Measurements from ENCODE around the gene PTPRR.

GRCh38 chr12:70592664-70593063 is 327.9 kb downstream of the PTPRR start:
- TF ChIP-seq CTCF (IDR thresholded peaks at IDR 0.05; ENCODE audit: low read depth, low read length, missing input control) (no peak), MAX (IDR thresholded peaks at IDR 0.05) (no peak), EGR1 (IDR thresholded peaks at IDR 0.05; ENCODE audit: low read depth in 2 of 2) (no peak), JUND (IDR thresholded peaks at IDR 0.05) (no peak), GABPA (IDR thresholded peaks at IDR 0.05 in 1 of 2, conservative IDR thresholded peaks at IDR 0.05 in 1 of 2) (no peak), ATF3 (IDR thresholded peaks at IDR 0.05) (no peak), REST (IDR thresholded peaks at IDR 0.05) (no peak), YY1 (IDR thresholded peaks at IDR 0.05) (no peak), RAD21 (IDR thresholded peaks at IDR 0.05) (no peak), NR2F2 (IDR thresholded peaks at IDR 0.05) (no peak)

All from liver (tissue), 3 donors.